GM18907 (cell line): Measurements from ENCODE around the gene ACAP2.
"Not testable (repeated sequence)": the region's sequence is repeated elsewhere in the genome, so short reads cannot be mapped to it uniquely, and the experiment has no call there.

Source experiments
- ATAC-seq: cut with Tn5 transposase; IDR thresholded peaks from one replicate; pipeline ENCODE4 v1.9.1; 2021; ENCODE audit warnings: mild to moderate bottlenecking, moderate library complexity; ENCODE audit not compliant: unreplicated experiment

ACAP2 gene

GRCh38 chr3:195394024-195394423 lies 48.8 kb downstream of the ACAP2 start:
- peak; percentile 70 for ATAC-seq

- ATAC-seq = peak; percentile 72
Measured at GRCh38 chr3:195388380-195388779, 54.4 kb downstream of the ACAP2 start.

- ATAC-seq = no peak
Measured at GRCh38 chr3:195386739-195387138, 56.1 kb downstream of the ACAP2 start.

GRCh38 chr3:195385526-195385925 lies 57.3 kb downstream of the ACAP2 start:
- no peak for ATAC-seq

GRCh38 chr3:195384952-195385351 lies 57.9 kb downstream of the ACAP2 start:
- ATAC-seq = no peak

GRCh38 chr3:195372220-195372619 lies 70.6 kb downstream of the ACAP2 start:
- ATAC-seq = no peak

- ATAC-seq = no peak
Measured at GRCh38 chr3:195366200-195366925, 76.5 kb downstream of the ACAP2 start.

GRCh38 chr3:195365371-195365770 lies 77.4 kb downstream of the ACAP2 start:
- no peak for ATAC-seq

- not testable (repeated sequence) for ATAC-seq
Measured at GRCh38 chr3:195357797-195358196, 85.0 kb downstream of the ACAP2 start.

GRCh38 chr3:195356151-195357086 lies 86.4 kb downstream of the ACAP2 start:
- ATAC-seq = no peak

- ATAC-seq = not testable (repeated sequence)
Measured at GRCh38 chr3:195354009-195354408, 88.8 kb downstream of the ACAP2 start.

GRCh38 chr3:195352895-195353488 lies 89.8 kb downstream of the ACAP2 start:
- ATAC-seq = no peak

GRCh38 chr3:195348426-195349115 lies 94.2 kb downstream of the ACAP2 start:
- no peak for ATAC-seq

GRCh38 chr3:195337747-195338146 lies 105.1 kb downstream of the ACAP2 start:
- no peak for ATAC-seq

GRCh38 chr3:195334967-195335366 lies 107.9 kb downstream of the ACAP2 start:
- no peak for ATAC-seq

GRCh38 chr3:195319060-195319459 lies 123.8 kb downstream of the ACAP2 start:
- ATAC-seq = no peak

- ATAC-seq = no peak
Measured at GRCh38 chr3:195312714-195313113, 130.1 kb downstream of the ACAP2 start.

GRCh38 chr3:195307711-195308110 lies 135.1 kb downstream of the ACAP2 start:
- no peak for ATAC-seq

GRCh38 chr3:195306369-195306768 lies 136.5 kb downstream of the ACAP2 start:
- no peak for ATAC-seq

- ATAC-seq = no peak
Measured at GRCh38 chr3:195302431-195302830, 140.4 kb downstream of the ACAP2 start.

- ATAC-seq = peak; percentile 50
Measured at GRCh38 chr3:195297446-195297845, 145.4 kb downstream of the ACAP2 start.
